HG03342 (cell line): ENCODE measurements around the gene ST6GAL1.
"Not testable (repeated sequence)": the region's sequence is repeated elsewhere in the genome, so short reads cannot be mapped to it uniquely, and the experiment has no call there.

Experiments used
- ATAC-seq: cut with Tn5 transposase; IDR thresholded peaks from one replicate; pipeline ENCODE4 v1.9.1; 2021; ENCODE audit warnings: mild to moderate bottlenecking, moderate library complexity; ENCODE audit not compliant: unreplicated experiment

ST6GAL1 gene

GRCh38 chr3:186930143-186930640 is at the start of gene ST6GAL1:
Gene ST6GAL1, plus strand, starts transcription at chr3:186930526. Its CDS starts 112,178 bp downstream, at chr3:187042704.
- peak; percentile 64 for ATAC-seq

- ATAC-seq: no peak
Measured at GRCh38 chr3:186882150-186882524, 48.2 kb upstream of the ST6GAL1 start.

- no peak for ATAC-seq
Measured at GRCh38 chr3:186882881-186883685, 47.2 kb upstream of the ST6GAL1 start.

- no peak for ATAC-seq
Measured at GRCh38 chr3:186883686-186884058, 46.7 kb upstream of the ST6GAL1 start.

- not testable (repeated sequence) for ATAC-seq
Measured at GRCh38 chr3:186884868-186885267, 45.5 kb upstream of the ST6GAL1 start.

GRCh38 chr3:186886202-186886981 is 43.9 kb upstream of the ST6GAL1 start:
- ATAC-seq: no peak

GRCh38 chr3:186887507-186887938 is 42.8 kb upstream of the ST6GAL1 start:
- not testable (repeated sequence) for ATAC-seq

- ATAC-seq: no peak
Measured at GRCh38 chr3:186888569-186888968, 41.8 kb upstream of the ST6GAL1 start.

GRCh38 chr3:186889698-186890097 is 40.6 kb upstream of the ST6GAL1 start:
- ATAC-seq: not testable (repeated sequence)

GRCh38 chr3:186890911-186891310 is 39.4 kb upstream of the ST6GAL1 start:
- no peak for ATAC-seq

- not testable (repeated sequence) for ATAC-seq
Measured at GRCh38 chr3:186893071-186893470, 37.3 kb upstream of the ST6GAL1 start.

- ATAC-seq: no peak
Measured at GRCh38 chr3:186895406-186895805, 34.9 kb upstream of the ST6GAL1 start.

- no peak for ATAC-seq
Measured at GRCh38 chr3:186896006-186896405, 34.3 kb upstream of the ST6GAL1 start.

- no peak for ATAC-seq
Measured at GRCh38 chr3:186896875-186897274, 33.5 kb upstream of the ST6GAL1 start.

GRCh38 chr3:186901135-186901734 is 29.1 kb upstream of the ST6GAL1 start:
- no peak for ATAC-seq

- no peak for ATAC-seq
Measured at GRCh38 chr3:186902154-186902553, 28.2 kb upstream of the ST6GAL1 start.

GRCh38 chr3:186902713-186903112 is 27.6 kb upstream of the ST6GAL1 start:
- ATAC-seq: no peak

- ATAC-seq: not testable (repeated sequence)
Measured at GRCh38 chr3:186903676-186904075, 26.6 kb upstream of the ST6GAL1 start.

GRCh38 chr3:186907075-186907474 is 23.3 kb upstream of the ST6GAL1 start:
- ATAC-seq: not testable (repeated sequence)

GRCh38 chr3:186909078-186909853 is 21.1 kb upstream of the ST6GAL1 start:
- ATAC-seq: no peak
